A549 (cell line): ENCODE measurements around the gene CYP27B1. TPM values are rescaled to one million over a fixed set of nuclear protein-coding genes. Genes with fewer than 3 reads are reported as not detected.
A peak's percentile ranks its signal among the peaks of the same experiment; 100 is the strongest.

Source experiments
- ATAC-seq, 2 experiments: fragments of 200-7000 bp in 1 of 2; fragments of >200 bp in 1 of 2; cut with Nextera tagmentation in 1 of 2; cut with Tn5 transposase in 1 of 2; 3 replicates each; pipeline versions ENCODE4 v1.8.0 to v1.9.1; 2018 to 2020; ENCODE audit warnings: mild to moderate bottlenecking in 1 of 2, moderate library complexity in 1 of 2
- CTCF ChIA-PET: fragments of 300-600 bp; sonication (Branson Sonifier 250); formaldehyde crosslinking; extraction: SDS; loops from one replicate; lab custom pipeline; 2021; ENCODE audit warnings: antibody characterized with exemption, inconsistent platforms; lab: Yijun Ruan, JAX
- POLR2A ChIA-PET: fragments of 350-600 bp; formaldehyde crosslinking; extraction: SDS; loops from one replicate; lab custom pipeline; 2021; ENCODE audit warnings: antibody characterized with exemption, inconsistent platforms; lab: Yijun Ruan, JAX
- DNase-seq, 2 experiments: peaks; one replicate each; pipeline versions ENCODE4 v3.0.0 to v3.0.0-alpha.2; 2011 to 2016; ENCODE audit warnings: low read depth in 1 of 2, low spot score in 1 of 2
- FAIRE-seq: peaks from 2 replicates; lab custom pipeline; 2011; peaks lifted over from hg19 to GRCh38; lab: Jason Lieb, UNC
- H3K27ac ChIP-seq, 2 experiments: fragments of >200 bp; sonication (Bioruptor Twin); formaldehyde crosslinking; 3 replicates each; pipeline ENCODE4 v1.5.1; 2016 to 2017
- H3K4me1 ChIP-seq: fragments of >200 bp; sonication (Bioruptor Twin); formaldehyde crosslinking; 3 replicates; pipeline ENCODE4 v1.6.1; 2016
- H3K4me2 ChIP-seq: fragments of >200 bp; sonication (Bioruptor Twin); formaldehyde crosslinking; 3 replicates; pipeline ENCODE4 v1.6.1; 2016
- H3K4me3 ChIP-seq: fragments of >200 bp; sonication (Bioruptor Twin); formaldehyde crosslinking; 3 replicates; pipeline ENCODE4 v1.5.1; 2016
- H3K9me3 ChIP-seq: fragments of >200 bp; sonication (Bioruptor Twin); formaldehyde crosslinking; 3 replicates; pipeline ENCODE4 v1.6.1; 2016
- ATOH8 ChIP-seq: fragments of 250-450 bp; sonication (Bioruptor Pico); IDR thresholded peaks from 2 replicates; pipeline ENCODE4 v1.5.0; 2020; ENCODE audit warnings: low read depth, mild to moderate bottlenecking, moderate library complexity
- BHLHE40 ChIP-seq: IDR thresholded peaks from 2 replicates; pipeline ENCODE4 v1.6.1; 2012; ENCODE audit warnings: low read depth, low read length, inconsistent platforms
- E2F6 ChIP-seq: IDR thresholded peaks from 2 replicates; pipeline ENCODE4 v1.6.1; 2012; ENCODE audit warnings: low read depth, borderline replicate concordance
- EP300 ChIP-seq, 2 experiments: fragments of >200 bp; sonication (Bioruptor Twin); formaldehyde crosslinking; IDR thresholded peaks; 2 replicates in 1 of 2; 3 replicates in 1 of 2; pipeline ENCODE4 v1.6.1; 2016 to 2017
- FOSL2 ChIP-seq, 2 experiments: fragments of 450-650 bp in 1 of 2; fragments of >200 bp in 1 of 2; sonication (Bioruptor Twin) in 1 of 2; formaldehyde crosslinking; IDR thresholded peaks; 2 replicates each; pipeline versions ENCODE4 v1.5.0 to v1.6.1; 2016 to 2020; ENCODE audit warnings: mild to moderate bottlenecking in 1 of 2, moderate library complexity in 1 of 2
- HMGXB4 ChIP-seq: fragments of 250-450 bp; sonication (Bioruptor Pico); IDR thresholded peaks from 2 replicates; pipeline ENCODE4 v1.5.0; 2021; ENCODE audit warnings: mild to moderate bottlenecking, moderate library complexity, borderline replicate concordance
- HOXA7 ChIP-seq: fragments of 250-450 bp; sonication (Bioruptor Pico); IDR thresholded peaks from 2 replicates; pipeline ENCODE4 v1.5.0; 2020; ENCODE audit warnings: mild to moderate bottlenecking, moderate library complexity
- MAX ChIP-seq: IDR thresholded peaks from 2 replicates; pipeline ENCODE4 v1.6.1; 2012
- MYC ChIP-seq: IDR thresholded peaks from 2 replicates; pipeline ENCODE4 v1.6.1; 2012; ENCODE audit warnings: mild to moderate bottlenecking, inconsistent platforms, low read length, improper control_type of control experiment, borderline replicate concordance
- PBX3 ChIP-seq: IDR thresholded peaks from 2 replicates; pipeline ENCODE4 v1.6.1; 2012
- PHF8 ChIP-seq: fragments of 200-600 bp; sonication (generic); IDR thresholded peaks from 2 replicates; pipeline ENCODE4 v1.6.1; 2016; ENCODE audit warnings: low read depth, mild to moderate bottlenecking, antibody characterized with exemption, moderate library complexity, borderline replicate concordance
- POLR2A ChIP-seq: IDR thresholded peaks from 2 replicates; pipeline ENCODE4 v1.6.1; 2012; ENCODE audit warnings: mild to moderate bottlenecking, low read length
- REST ChIP-seq: fragments of 200-600 bp; sonication (generic); IDR thresholded peaks from 2 replicates; pipeline ENCODE4 v1.6.1; 2016; ENCODE audit warnings: antibody characterized with exemption, mild to moderate bottlenecking, moderate library complexity
- RFX5 ChIP-seq: fragments of 450-650 bp; IDR thresholded peaks from 2 replicates; pipeline ENCODE4 v1.7.1; 2014; ENCODE audit warnings: antibody characterized with exemption, mild to moderate bottlenecking, moderate library complexity
- TP53 ChIP-seq: fragments of 250-450 bp; sonication (Bioruptor Pico); IDR thresholded peaks from 2 replicates; pipeline ENCODE4 v1.5.0; 2021; ENCODE audit warnings: mild to moderate bottlenecking, moderate library complexity
- ZNF302 ChIP-seq: fragments of 250-450 bp; sonication (Bioruptor Pico); IDR thresholded peaks from 2 replicates; pipeline ENCODE4 v1.9.0; 2021; ENCODE audit warnings: inconsistent platforms, mild to moderate bottlenecking, moderate library complexity
- ZSCAN20 ChIP-seq: fragments of 250-450 bp; sonication (Bioruptor Pico); IDR thresholded peaks from 2 replicates; pipeline ENCODE4 v1.8.0; 2022; ENCODE audit warnings: mild to moderate bottlenecking, moderate library complexity
- WGBS: methylation state at CpG from one replicate; pipeline ENCODE4 v1.1.6; 2017; ENCODE audit errors: missing lambda C conversion rate; 5-methylcytosine and 5-hydroxymethylcytosine counted together
- polyA plus RNA-seq, 4 experiments: library from polyadenylated mRNA; depleted of rRNA in 3 of 4; stranded (reverse); fragments of >200 nt; fragmentation: RNase III in 1 of 4; extraction: RNeasy Plus Mini Kit Qiagen cat#74134 plus additional on column Dnase treatment in 1 of 4; gene quantifications; 2 replicates in 3 of 4; 3 replicates in 1 of 4; pipeline ENCODE4 v1.2.3, GENCODE V29; 2011 to 2017
- TF ChIP-seq, protein P1 (sequence below): fragments of >200 bp; sonication (Bioruptor Twin); formaldehyde crosslinking; IDR thresholded peaks from 3 replicates; pipeline ENCODE4 v1.5.1; 2016

CYP27B1 gene
- polyA plus RNA-seq, 2 of the 4 experiments (the other 2 are of a cell fraction) = 1.9 to 2.3 TPM

- peaks cover 28% of the 10 kb centered on the region for H3K4me1 ChIP-seq
- no peak for DNase-seq
- peak; percentile 28 to 47 for ATAC-seq
- WGBS = 8% methylated on average over 25 of the region's 40 CpGs
- H3K4me3 ChIP-seq = peak overlapping the region; percentile 52
- ChIA-PET POLR2A (interaction anchor here (2.2 kb wide), 1 partner anchor 21 kb away, joined by 7 read pairs; the partner anchor contains the start of gene TSPAN31), CTCF (interaction anchor here (0.9 to 8.0 kb wide), 12 partner anchors 9 to 183 kb away, joined by 3 to 117 read pairs (median 4); partner anchors contain the start of genes MARCHF9 and TSFM)
- FAIRE-seq = no peak
- H3K27ac ChIP-seq = peak overlapping the region; percentile 62 to 88; a peak in 5 of 6 replicates
- TF ChIP-seq POLR2A (no peak), FOSL2 (IDR thresholded peaks at IDR 0.05) (no peak), FOSL2 (CRISPR knock-in tag; IDR thresholded peaks at IDR 0.05) (no peak), HOXA7 (CRISPR knock-in tag) (no peak; the same call in 1 of the 2 replicates), E2F6 (no peak), PHF8 (no peak), ZSCAN20 (CRISPR knock-in tag) (no peak), REST (no peak), MYC (no peak), RFX5 (no peak), PBX3 (peak; percentile 55), BHLHE40 (no peak), ATOH8 (CRISPR knock-in tag) (no peak), TP53 (CRISPR knock-in tag) (no peak), MAX (0 out of 2 replicates have a peak, but pooled peaks have one; percentile 29), EP300 (IDR thresholded peaks at IDR 0.05) (no peak), ZNF302 (CRISPR knock-in tag) (no peak), HMGXB4 (CRISPR knock-in tag) (no peak)
- TF ChIP-seq, protein P1, sequence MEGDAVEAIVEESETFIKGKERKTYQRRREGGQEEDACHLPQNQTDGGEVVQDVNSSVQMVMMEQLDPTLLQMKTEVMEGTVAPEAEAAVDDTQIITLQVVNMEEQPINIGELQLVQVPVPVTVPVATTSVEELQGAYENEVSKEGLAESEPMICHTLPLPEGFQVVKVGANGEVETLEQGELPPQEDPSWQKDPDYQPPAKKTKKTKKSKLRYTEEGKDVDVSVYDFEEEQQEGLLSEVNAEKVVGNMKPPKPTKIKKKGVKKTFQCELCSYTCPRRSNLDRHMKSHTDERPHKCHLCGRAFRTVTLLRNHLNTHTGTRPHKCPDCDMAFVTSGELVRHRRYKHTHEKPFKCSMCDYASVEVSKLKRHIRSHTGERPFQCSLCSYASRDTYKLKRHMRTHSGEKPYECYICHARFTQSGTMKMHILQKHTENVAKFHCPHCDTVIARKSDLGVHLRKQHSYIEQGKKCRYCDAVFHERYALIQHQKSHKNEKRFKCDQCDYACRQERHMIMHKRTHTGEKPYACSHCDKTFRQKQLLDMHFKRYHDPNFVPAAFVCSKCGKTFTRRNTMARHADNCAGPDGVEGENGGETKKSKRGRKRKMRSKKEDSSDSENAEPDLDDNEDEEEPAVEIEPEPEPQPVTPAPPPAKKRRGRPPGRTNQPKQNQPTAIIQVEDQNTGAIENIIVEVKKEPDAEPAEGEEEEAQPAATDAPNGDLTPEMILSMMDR = no peak
- TF ChIP-seq, all 56 proteins: peak for 2
- H3K4me2 ChIP-seq = peak overlapping the region; percentile 98
- no peaks in the 10 kb centered on the region for H3K9me3 ChIP-seq
Measured at GRCh38 chr12:57765698-57766463, 997 bp downstream of the CYP27B1 start.
